Measurements from ENCODE around the gene ZFYVE21. TPM values are rescaled to one million over a fixed set of nuclear protein-coding genes. Genes with fewer than 3 reads are reported as not detected.
A peak's percentile ranks its signal among the peaks of the same experiment; 100 is the strongest.

ZFYVE21 gene
- total and polyA plus RNA-seq, 2 experiments from 2014 or later, result 39.4 to 55.2 TPM

- no peaks in the 10 kb centered on the region for H3K36me3 ChIP-seq (replicated peaks; ENCODE audit: insufficient read depth, low read depth)
Measured at GRCh38 chr14:103695296-103696069, 20.1 kb upstream of the ZFYVE21 start.

GRCh38 chr14:103696070-103696402 lies 19.6 kb upstream of the ZFYVE21 start:
- H3K27me3 ChIP-seq, result no peaks in the 10 kb centered on the region
- H3K4me3 ChIP-seq, result no peak overlapping the region
- TF ChIP-seq EZH2 (IDR thresholded peaks at IDR 0.05; ENCODE audit: borderline replicate concordance), result no peak
- no peak for TF ChIP-seq EZH2phosphoT487 (IDR thresholded peaks at IDR 0.05; ENCODE audit: low read depth, severe bottlenecking, unreplicated experiment)
- TF ChIP-seq CTCF (IDR thresholded peaks at IDR 0.05; ENCODE audit: poor library complexity), result no peak
- H3K36me3 ChIP-seq (replicated peaks; ENCODE audit: insufficient read depth, low read depth), result no peaks in the 10 kb centered on the region
- DNase-seq (ENCODE audit: low spot score), result no peak
- H3K79me2 ChIP-seq, result peaks cover 7% of the 10 kb centered on the region
- peaks cover 27% of the 10 kb centered on the region for H3K4me1 ChIP-seq (ENCODE audit: insufficient read depth)
- H3K27ac ChIP-seq, result peak overlapping the region; percentile 51
- no peaks in the 10 kb centered on the region for H3K9me2 ChIP-seq (replicated peaks; ENCODE audit: insufficient read depth)
- WGBS (ENCODE audit: low lambda C conversion rate, missing lambda C conversion rate), result 81% methylated on average over 7 of the region's 13 CpGs
- H2AFZ ChIP-seq, result no peak overlapping the region
- no peak overlapping the region for H3K4me2 ChIP-seq
- H3K9me3 ChIP-seq (ENCODE audit: low read depth), result no peaks in the 10 kb centered on the region
- H4K20me1 ChIP-seq (ENCODE audit: insufficient read depth, poor library complexity, severe bottlenecking), result peaks cover 14% of the 10 kb centered on the region

More at GRCh38 chr14:103695296-103696069, 20.1 kb upstream of the ZFYVE21 start:
- DNase-seq (ENCODE audit: low spot score), result no peak
- Histone ChIP-seq H4K20me1 (ENCODE audit: insufficient read depth, poor library complexity, severe bottlenecking) (peaks cover 14% of the 10 kb centered on the region), H3K4me1 (ENCODE audit: insufficient read depth) (peaks cover 27% of the 10 kb centered on the region), H2AFZ (no peak overlapping the region), H3K9me3 (ENCODE audit: low read depth) (no peaks in the 10 kb centered on the region), H3K79me2 (peaks cover 7% of the 10 kb centered on the region), H3K4me3 (no peak overlapping the region), H3K27me3 (no peaks in the 10 kb centered on the region), H3K9me2 (replicated peaks; ENCODE audit: insufficient read depth) (no peaks in the 10 kb centered on the region), H3K27ac (peak overlapping the region; percentile 37), H3K4me2 (no peak overlapping the region)
- TF ChIP-seq EZH2phosphoT487 (IDR thresholded peaks at IDR 0.05; ENCODE audit: low read depth, severe bottlenecking, unreplicated experiment), result no peak
- TF ChIP-seq EZH2 (IDR thresholded peaks at IDR 0.05; ENCODE audit: borderline replicate concordance), result no peak
- no peak for TF ChIP-seq CTCF (IDR thresholded peaks at IDR 0.05; ENCODE audit: poor library complexity)
- 70% methylated on average over 14 of the region's 14 CpGs for WGBS (ENCODE audit: low lambda C conversion rate, missing lambda C conversion rate)

GRCh38 chr14:103696466-103697071 lies 19.0 kb upstream of the ZFYVE21 start:
- peak overlapping the region; percentile 57 for H3K4me2 ChIP-seq
- peaks cover 27% of the 10 kb centered on the region for H3K4me1 ChIP-seq (ENCODE audit: insufficient read depth)

More at GRCh38 chr14:103696466-103697071, 19.0 kb upstream of the ZFYVE21 start:
- Histone ChIP-seq H4K20me1 (ENCODE audit: insufficient read depth, poor library complexity, severe bottlenecking) (peaks cover 14% of the 10 kb centered on the region), H3K36me3 (replicated peaks; ENCODE audit: insufficient read depth, low read depth) (no peaks in the 10 kb centered on the region), H3K9me3 (ENCODE audit: low read depth) (no peaks in the 10 kb centered on the region), H2AFZ (no peak overlapping the region), H3K79me2 (peaks cover 6% of the 10 kb centered on the region), H3K27ac (peak overlapping the region; percentile 51), H3K27me3 (no peaks in the 10 kb centered on the region), H3K9me2 (replicated peaks; ENCODE audit: insufficient read depth) (no peaks in the 10 kb centered on the region), H3K4me3 (no peak overlapping the region)
- no peak for TF ChIP-seq CTCF (IDR thresholded peaks at IDR 0.05; ENCODE audit: poor library complexity)
- 43% methylated on average over 17 of the region's 17 CpGs for WGBS (ENCODE audit: low lambda C conversion rate, missing lambda C conversion rate)
- DNase-seq (ENCODE audit: low spot score), result no peak

Data from hepatocyte (in vitro differentiated cells).